ENCODE data around the gene LCN9.

The LCN9 gene

GRCh38 chr9:135716045-135716444 lies 52.9 kb downstream of the LCN9 start:
- peaks cover 40% of the 10 kb centered on the region for H3K27me3 ChIP-seq (ENCODE audit: control insufficient read depth, insufficient read depth, low read length)

More at GRCh38 chr9:135716045-135716444, 52.9 kb downstream of the LCN9 start:
- Histone ChIP-seq H3K9ac (ENCODE audit: low read depth, low read length) (no peak overlapping the region), H3K4me3 (ENCODE audit: low read length) (no peak overlapping the region), H3K36me3 (ENCODE audit: insufficient read depth, low read length) (no peaks in the 10 kb centered on the region), H3K4me1 (ENCODE audit: control insufficient read depth, insufficient read depth, low read length) (peaks cover 4% of the 10 kb centered on the region), H3K9me3 (replicated peaks; ENCODE audit: low read length) (no peaks in the 10 kb centered on the region), H3K4me2 (ENCODE audit: low read length) (no peak overlapping the region)

Measured in skeletal muscle satellite cell (primary cell).